ENCODE measurements around the gene MMP3. TPM values are rescaled to one million over a fixed set of nuclear protein-coding genes. Genes with fewer than 3 reads are reported as not detected.
A peak's percentile ranks its signal among the peaks of the same experiment; 100 is the strongest.
"Not testable (repeated sequence)": the region's sequence is repeated elsewhere in the genome, so short reads cannot be mapped to it uniquely, and the experiment has no call there.

The MMP3 gene
- polyA plus RNA-seq (ENCODE audit: insufficient read length): not detected

DNA sequence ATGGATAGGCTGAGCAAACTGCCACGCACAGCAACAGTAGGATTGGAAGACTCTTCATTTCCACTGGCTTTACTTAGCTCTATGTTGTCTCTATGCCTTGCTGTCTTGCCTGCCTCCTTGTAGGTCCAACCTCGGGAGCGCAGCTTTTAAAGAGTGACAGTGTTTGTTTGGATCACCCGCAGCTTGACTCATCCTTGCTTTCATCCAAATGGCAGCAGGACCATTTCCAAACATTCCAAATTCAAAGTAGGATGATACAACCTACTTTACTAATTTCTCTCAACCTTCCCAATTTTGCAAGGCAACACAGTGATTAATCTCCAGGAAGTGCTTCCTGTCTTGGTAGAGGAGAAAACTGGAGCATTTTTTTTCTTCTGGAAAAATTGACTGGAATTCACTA, at the start of gene MMP3:
Gene MMP3, minus strand, starts transcription at position 121 of the 400 bp plus-strand sequence. Its CDS starts 63 bp downstream, at position 58.
- no peak for DNase-seq (ENCODE audit: low read depth)

GRCh38 chr11:102891736-102892135, 48.3 kb upstream of the MMP3 start:
- peak; percentile 8 for DNase-seq (ENCODE audit: low read depth)

DNA sequence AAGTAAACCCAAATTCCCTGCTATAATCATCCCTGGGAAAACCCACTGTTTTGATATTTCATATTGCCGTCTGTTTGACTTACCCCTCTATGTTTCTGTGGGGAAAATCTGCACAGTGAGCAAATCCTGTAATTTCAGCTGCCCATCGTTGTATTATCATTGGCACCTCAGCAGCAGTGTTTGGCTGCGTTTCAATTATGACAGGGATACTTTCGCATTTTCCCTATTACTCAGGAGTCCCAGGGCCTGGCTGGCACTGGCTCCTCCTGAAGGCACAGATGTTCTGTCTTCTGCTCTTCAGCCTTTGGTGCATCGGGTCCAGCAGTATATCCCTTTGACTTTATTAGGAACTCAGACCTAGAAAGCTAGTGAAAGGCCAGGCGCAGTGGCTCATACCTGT, 43.6 kb upstream of the MMP3 start:
- DNase-seq (ENCODE audit: low read depth): no peak

DNA sequence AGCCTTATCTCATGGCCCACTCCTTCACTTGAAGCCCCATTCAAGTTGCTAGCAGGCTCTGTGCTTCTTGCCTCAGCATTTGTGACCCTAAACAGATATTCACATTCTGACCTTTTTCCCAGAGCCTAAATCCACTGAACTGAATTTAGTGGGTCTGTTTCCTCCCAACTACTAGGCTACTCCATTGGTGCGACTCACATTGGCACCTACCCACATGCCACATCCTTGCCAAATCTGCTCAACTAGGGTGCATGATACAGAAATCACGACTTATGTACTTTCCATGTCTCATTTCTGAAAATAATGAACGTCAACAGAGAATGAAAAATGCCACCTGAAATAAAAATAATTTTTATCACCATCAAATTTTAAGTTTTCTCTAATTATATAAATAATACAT, 39.7 kb upstream of the MMP3 start:
- no peak for DNase-seq (ENCODE audit: low read depth)

DNA sequence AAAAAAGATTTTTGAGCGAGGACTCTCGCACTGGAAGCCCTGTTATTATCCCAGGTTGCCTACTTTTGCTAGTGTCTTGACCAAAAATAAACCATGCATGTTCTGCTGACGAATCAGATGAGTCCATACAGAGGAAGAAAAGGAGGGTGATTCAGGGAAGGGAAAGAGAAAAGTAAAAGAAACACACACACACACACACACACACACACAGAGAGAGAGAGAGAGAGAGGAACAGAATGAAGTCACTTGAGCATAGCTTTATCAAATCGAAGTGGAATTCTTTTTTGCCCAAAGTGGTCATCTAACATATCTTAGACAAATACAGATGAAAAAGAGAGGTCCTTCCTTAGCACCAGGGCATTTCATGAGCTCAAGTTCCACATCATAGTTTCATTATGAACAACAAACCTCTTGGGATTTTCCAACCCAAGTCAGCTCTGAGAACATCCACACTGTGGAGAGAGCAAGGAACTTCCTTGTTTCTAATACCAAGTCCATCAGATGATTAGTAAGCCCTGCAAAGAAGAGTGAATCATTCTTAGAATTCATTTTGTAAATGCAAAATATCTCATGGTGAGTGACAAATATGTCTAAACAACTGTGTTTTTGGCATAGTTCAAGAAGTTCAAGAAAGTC, 39.1 kb upstream of the MMP3 start:
- DNase-seq (ENCODE audit: low read depth): no peak

DNA sequence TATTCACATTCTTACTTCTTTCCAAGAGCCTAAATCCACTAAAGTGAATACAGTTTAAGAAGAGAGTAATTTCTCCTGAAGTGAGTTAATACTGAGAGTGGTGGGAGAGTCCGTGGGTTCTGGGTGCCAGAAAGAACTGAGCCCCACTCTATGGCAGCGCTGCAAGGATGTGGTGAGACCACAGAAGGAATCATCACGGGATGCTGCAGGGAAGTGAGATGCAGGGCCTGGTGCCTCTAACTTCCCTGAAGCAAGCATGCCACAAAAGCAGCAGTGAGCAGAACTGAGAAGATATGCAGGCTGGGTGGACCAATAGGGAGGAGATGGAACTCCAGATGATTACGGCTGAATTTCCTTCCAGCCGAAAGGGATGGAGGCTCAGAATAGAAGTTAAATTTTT, 36.4 kb upstream of the MMP3 start:
- DNase-seq (ENCODE audit: low read depth): no peak

DNA sequence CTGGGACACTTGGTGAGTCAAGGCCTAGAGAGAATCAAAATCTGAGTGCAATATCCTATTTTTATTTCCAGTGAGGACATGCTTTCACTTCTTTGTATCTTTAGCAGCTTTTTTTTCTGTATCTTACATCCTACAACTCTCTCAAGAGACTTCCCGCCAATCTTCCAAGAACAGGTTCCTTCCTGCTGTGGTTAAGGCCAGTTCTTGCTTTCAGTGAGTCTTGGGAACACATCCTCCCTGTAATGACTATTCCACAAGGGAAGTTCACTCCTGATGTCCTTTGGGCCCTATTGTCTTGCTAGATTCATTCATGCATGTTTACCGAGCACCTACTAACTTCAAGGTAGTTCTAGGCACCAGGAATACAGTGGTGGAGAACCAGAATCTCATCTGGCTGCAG, 35.2 kb upstream of the MMP3 start:
- DNase-seq (ENCODE audit: low read depth): no peak

DNA sequence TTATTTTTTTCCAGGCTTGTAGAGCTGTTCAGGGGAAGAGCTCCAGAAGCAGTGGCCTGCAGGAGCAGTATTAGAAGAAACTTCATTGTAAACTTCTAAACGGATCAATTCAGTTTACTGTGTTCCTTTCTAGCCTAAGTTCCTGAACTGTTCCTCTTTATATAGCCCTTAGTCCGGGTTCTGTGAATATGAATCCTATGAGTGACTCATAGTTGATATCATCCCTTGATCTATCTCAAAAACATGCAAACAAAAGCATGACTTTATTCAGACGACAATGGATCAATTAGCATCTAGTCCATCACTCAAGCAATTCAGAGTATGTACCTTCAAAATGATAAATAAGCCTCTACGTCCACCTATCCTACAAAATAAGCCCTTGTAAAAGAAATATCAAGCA, 31.4 kb upstream of the MMP3 start, which contains the start of gene MMP12:
Gene MMP12, minus strand, starts transcription at position 131 of the 400 bp plus-strand sequence. Its CDS starts 45 bp downstream, at position 86.
- no peak for DNase-seq (ENCODE audit: low read depth)

- not testable (repeated sequence) for DNase-seq (ENCODE audit: low read depth)
These were observed 26.1 kb upstream of the MMP3 start for GRCh38 chr11:102869354-102869964.

DNA sequence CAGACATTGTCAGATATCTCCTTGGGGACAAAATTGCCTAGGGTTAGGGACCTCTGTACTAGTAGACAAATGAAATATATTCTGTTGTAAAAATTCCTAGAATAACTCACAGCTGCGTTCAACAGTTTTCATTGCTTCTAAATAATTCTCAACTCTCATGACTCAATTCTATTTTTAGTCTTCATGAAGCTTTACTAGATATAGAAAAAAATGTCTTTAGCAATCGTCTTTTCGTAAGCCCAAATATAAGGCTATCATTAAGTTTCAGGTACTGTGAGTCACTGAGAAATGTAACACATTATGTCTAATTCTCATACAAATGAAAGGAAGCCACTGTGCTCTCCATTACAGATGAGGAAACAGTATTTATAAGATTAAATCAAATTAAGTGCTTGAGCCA, 24.9 kb upstream of the MMP3 start:
- no peak for DNase-seq (ENCODE audit: low read depth)

DNA sequence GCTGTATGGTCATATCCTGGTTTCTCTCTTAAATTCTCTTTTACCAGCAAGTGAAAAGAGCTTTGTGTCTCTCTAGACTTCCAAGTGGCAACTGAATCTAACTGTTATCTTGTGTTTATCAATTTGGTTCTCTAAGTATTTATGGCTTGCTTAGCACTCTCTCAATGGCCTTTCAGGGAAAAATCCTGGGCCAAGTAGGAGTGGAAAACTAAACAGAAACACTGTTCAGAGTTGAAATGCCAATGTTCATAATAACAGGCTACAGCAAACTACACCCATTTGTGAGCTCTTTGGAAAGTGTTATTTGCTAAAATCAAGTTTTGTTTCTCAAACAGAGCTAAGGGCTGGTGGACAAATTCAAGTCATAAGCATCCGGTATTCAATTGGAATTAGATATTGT, 21.3 kb upstream of the MMP3 start:
- no peak for DNase-seq (ENCODE audit: low read depth)

- no peak for DNase-seq (ENCODE audit: low read depth)
These were observed 10.5 kb upstream of the MMP3 start for GRCh38 chr11:102853956-102854355.

GRCh38 chr11:102853055-102853454, 9.6 kb upstream of the MMP3 start:
- DNase-seq (ENCODE audit: low read depth): no peak

GRCh38 chr11:102850973-102851745, 7.8 kb upstream of the MMP3 start:
- DNase-seq (ENCODE audit: low read depth): no peak

DNA sequence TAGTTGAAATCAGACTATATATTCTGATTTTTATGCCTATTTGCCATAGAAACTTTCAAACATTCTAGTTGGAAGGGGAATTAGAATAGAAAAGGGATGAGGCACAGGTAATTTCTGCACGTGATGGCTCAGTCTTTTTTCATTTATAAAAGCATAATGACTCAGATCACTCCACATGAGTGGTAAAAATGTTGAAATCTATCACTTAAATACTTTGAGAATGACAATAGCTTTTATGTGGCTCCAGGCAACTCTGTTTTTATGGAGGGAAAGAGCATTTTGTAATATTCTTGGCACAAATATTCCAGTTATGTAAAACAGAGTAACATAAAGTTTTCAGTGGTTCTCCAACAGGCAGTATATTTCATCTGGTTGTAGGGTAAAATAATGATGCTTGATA, 5.9 kb upstream of the MMP3 start:
- DNase-seq (ENCODE audit: low read depth): no peak

DNA sequence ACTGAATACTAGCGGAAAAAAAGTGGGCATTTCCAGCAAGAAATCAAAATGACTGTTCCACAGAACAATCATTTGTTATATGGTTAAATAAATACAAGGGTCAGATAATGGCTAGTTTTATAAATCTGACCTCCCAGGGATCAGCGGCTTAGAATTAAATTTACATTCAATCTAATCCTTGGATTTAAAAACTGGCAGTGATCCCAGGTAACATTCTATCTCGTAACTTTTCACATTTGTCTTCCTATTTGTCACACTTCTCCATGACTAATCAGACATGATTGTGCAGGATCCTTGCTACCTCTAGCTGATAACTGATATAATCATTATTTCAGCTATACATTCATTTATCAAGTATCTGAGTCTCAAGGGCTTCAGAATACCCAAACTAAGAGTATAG, 2.9 kb upstream of the MMP3 start:
- DNase-seq (ENCODE audit: low read depth): no peak

DNA sequence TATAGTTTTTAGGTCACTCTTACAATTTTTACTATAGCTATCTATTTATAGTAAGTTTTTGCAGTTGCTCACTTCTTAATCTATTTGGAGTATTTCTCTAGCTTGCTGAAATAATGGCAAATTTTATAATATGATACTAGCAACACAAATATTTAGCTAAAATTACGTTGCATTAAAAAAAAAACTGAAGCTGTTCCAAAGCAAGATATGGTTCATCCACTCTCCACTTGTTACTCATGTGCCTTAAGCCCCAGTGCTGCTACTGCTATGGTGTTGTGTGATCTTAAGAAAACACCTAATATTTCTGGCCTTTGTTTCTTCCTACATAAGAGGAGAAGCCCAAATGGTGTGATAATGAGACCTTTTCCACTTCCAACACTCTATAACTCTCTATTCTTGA, 479 bp downstream of the MMP3 start:
- DNase-seq (ENCODE audit: low read depth): no peak

DNA sequence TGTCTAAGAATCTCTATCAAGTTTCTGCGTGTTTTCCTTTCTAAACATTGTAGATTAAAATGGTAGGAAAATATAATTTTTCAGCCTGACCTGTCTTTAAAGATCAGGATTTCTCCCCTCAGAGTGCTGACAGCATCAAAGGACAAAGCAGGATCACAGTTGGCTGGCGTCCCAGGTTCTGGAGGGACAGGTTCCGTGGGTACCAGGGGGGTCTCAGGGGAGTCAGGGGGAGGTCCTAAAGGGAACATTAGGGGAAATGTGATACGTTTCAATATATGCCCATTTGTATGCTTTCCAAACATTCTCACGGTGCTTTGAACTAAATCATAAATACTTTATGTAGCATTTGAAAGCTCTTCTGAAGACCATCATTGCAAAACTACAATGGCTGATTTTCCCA, 3.4 kb downstream of the MMP3 start:
- no peak for DNase-seq (ENCODE audit: low read depth)

GRCh38 chr11:102837646-102838045, 5.8 kb downstream of the MMP3 start:
- no peak for DNase-seq (ENCODE audit: low read depth)

DNA sequence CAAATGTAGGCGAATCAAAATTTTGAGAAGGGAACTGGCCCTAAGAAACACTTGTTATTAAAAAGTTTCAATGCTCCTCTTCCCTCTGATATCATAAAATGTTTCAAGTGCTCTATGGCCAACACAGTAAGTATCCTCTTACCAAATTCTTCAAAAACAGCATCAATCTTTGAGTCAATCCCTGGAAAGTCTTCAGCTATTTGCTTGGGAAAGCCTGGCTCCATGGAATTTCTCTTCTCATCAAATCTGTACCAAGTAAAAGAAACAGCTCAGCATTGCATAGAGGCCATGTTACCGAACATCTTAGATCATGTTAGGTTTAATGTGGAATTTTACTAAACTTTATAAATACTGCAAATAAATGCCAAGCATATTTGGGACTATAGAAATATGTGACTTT, 6.3 kb downstream of the MMP3 start:
- DNase-seq (ENCODE audit: low read depth): no peak

DNA sequence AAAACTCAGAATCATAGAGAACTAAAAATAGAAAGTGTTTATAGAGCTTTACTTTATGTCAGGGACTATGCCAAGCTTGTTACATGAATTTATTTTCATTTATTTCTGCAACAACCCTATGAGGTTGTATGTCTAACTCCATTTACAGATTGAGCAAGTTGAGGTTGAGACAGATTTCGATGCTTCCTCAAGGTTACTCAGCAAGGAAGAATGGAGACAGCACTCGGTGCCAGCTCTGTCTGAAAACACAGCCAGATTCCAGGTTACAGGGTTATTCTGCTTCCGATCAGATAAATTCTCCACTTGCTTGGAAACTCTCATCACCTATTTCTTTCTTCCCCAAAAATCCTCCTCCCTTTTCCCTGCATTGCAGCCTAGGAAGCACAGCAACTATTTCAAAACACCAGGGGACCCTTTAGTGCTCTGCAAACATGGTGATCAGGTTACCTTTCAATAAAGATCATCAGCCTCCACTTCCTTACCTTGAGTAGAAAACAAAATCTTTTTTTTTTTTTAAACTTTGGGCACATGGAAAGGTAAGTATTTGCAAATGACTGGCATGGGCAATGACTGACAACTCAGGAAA, 7.0 kb downstream of the MMP3 start:
- no peak for DNase-seq (ENCODE audit: low read depth)

DNA sequence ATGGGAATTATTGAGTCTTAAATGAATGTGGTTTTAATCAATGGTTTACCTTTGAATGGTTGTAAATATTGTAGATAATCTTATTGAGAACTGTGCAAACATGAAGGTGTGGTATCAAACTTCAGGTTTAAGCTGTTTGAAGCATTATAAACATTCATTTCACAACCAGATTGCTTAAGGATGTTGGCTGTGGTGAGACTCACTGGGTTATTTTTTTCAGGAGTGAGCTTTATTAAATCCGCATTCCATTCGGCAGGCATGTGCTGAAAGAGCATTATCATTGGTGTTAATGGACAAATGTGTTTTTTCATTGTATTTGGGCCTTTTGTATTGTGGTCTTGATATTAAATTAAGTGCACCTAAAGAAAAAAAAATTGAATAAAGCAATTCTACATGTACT, 9.7 kb downstream of the MMP3 start:
- DNase-seq (ENCODE audit: low read depth): no peak

DNA sequence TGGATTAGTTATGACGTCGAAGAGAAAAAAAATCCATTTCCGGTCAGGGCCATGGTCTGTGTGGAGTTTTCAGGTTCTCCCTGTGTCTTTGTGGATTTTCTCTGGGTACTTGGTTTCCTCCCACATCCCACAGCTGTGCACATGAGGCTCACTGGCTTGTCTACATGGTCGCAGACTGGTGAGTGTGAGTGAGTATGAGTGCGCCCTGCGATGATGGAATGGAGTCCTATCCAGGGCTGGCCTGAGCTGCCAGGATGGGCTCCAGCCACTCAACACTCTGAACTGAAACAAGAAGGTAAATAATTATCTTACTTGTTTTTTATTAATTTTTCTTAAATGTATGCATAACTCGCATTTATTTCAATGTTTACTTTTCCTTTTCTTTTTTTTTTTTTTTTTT, 10.8 kb downstream of the MMP3 start:
- no peak for DNase-seq (ENCODE audit: low read depth)

Data from forelimb muscle (tissue), 1 donor.